A673 (cell line): Measurements from ENCODE around the gene SNTG2. TPM values are rescaled to one million over a fixed set of nuclear protein-coding genes. Genes with fewer than 3 reads are reported as not detected.

Source experiments
- BruUV-seq: library from RNA; stranded (reverse); fragments of 400-500 nt; replicated peaks from 2 replicates; lab custom pipeline; 2021; lab: Mats Ljungman, UMichigan
- CTCF ChIA-PET: fragments of 300-600 bp; sonication (Branson Sonifier 250); formaldehyde crosslinking; loops from one replicate; lab custom pipeline; 2022; ENCODE audit warnings: antibody characterized with exemption; lab: Charles Lee
- POLR2A ChIA-PET: fragments of 300-600 bp; sonication (Branson Sonifier 250); formaldehyde crosslinking; loops from one replicate; lab custom pipeline; 2022; ENCODE audit warnings: antibody characterized with exemption; ENCODE audit not compliant: low non-redundant PET; lab: Charles Lee
- DNase-seq: peaks from one replicate; pipeline ENCODE4 v3.0.0-alpha.2; 2015; ENCODE audit warnings: low spot score
- H3K27ac ChIP-seq: fragments of 200-600 bp; sonication (generic); 2 replicates; pipeline ENCODE4 v1.5.1; 2016; ENCODE audit warnings: mixed run types, low read depth, mild to moderate bottlenecking, mixed read lengths, antibody characterized with exemption, low read length; ENCODE audit not compliant: poor library complexity, severe bottlenecking
- H3K27me3 ChIP-seq: fragments of 200-600 bp; sonication (generic); replicated peaks from 2 replicates; pipeline ENCODE4 v1.6.1; 2017; ENCODE audit warnings: mixed run types, low read depth, mild to moderate bottlenecking, mixed read lengths, antibody characterized with exemption, low read length; ENCODE audit not compliant: insufficient read depth, poor library complexity
- H3K36me3 ChIP-seq: fragments of 200-600 bp; sonication (generic); 2 replicates; pipeline ENCODE4 v1.6.1; 2016; ENCODE audit warnings: mixed run types, mild to moderate bottlenecking, mixed read lengths, antibody characterized with exemption, low read length; ENCODE audit not compliant: insufficient read depth, poor library complexity, severe bottlenecking
- H3K4me1 ChIP-seq: fragments of 200-600 bp; sonication (generic); 2 replicates; pipeline ENCODE4 v1.6.1; 2017; ENCODE audit warnings: mixed run types, mild to moderate bottlenecking, mixed read lengths, antibody characterized with exemption, low read length; ENCODE audit not compliant: insufficient read depth, poor library complexity, severe bottlenecking
- H3K4me3 ChIP-seq: fragments of 200-600 bp; sonication (generic); 2 replicates; pipeline ENCODE4 v1.5.1; 2016; ENCODE audit warnings: low read depth, mixed run types, mild to moderate bottlenecking, mixed read lengths, low read length; ENCODE audit not compliant: poor library complexity, severe bottlenecking
- H3K9me3 ChIP-seq: fragments of 200-600 bp; sonication (generic); 2 replicates; pipeline ENCODE4 v1.6.1; 2016; ENCODE audit warnings: mixed run types, low read depth, mild to moderate bottlenecking, mixed read lengths, antibody characterized with exemption, low read length; ENCODE audit not compliant: poor library complexity, severe bottlenecking
- CTCF ChIP-seq: fragments of 300-800, 200-600 bp; sonication (generic); conservative IDR thresholded peaks from 2 replicates; pipeline ENCODE4 v1.5.1; 2017; ENCODE audit warnings: low read depth, mild to moderate bottlenecking, antibody characterized with exemption, low read length, moderate library complexity, mixed read lengths
- EZH2 ChIP-seq: fragments of 200-600 bp; sonication (generic); IDR thresholded peaks from 2 replicates; pipeline ENCODE4 v1.6.1; 2017; ENCODE audit warnings: borderline replicate concordance, low read depth, mild to moderate bottlenecking, mixed read lengths, antibody characterized with exemption, low read length; ENCODE audit not compliant: poor library complexity, severe bottlenecking
- intact Hi-C: fragments of 100-400 bp; cut with micrococcal nuclease; formaldehyde crosslinking; loops from one replicate; pipeline ENCODE4 v1.10.0; 2022; ENCODE audit not compliant: unreplicated experiment
- total RNA-seq: library from RNA; stranded (reverse); gene quantifications from 2 replicates; pipeline ENCODE4 v1.2.3, GENCODE V29; 2021

The SNTG2 gene
- total RNA-seq, 1 experiment from 2014 or later, result 3.7 TPM

GRCh38 chr2:1205853-1206252 is 255.2 kb downstream of the SNTG2 start:
- no peak for DNase-seq
- TF ChIP-seq CTCF, result no peak
- TF ChIP-seq EZH2, result no peak
- ChIA-PET POLR2A (no interaction called here), CTCF (no interaction called here)
- no peaks in the 10 kb centered on the region for H3K27me3 ChIP-seq
- no peak overlapping the region for H3K4me3 ChIP-seq
- no TSS peak for BruUV-seq
- no peaks in the 10 kb centered on the region for H3K36me3 ChIP-seq
- no peak overlapping the region for H3K27ac ChIP-seq
- H3K4me1 ChIP-seq, result no peaks in the 10 kb centered on the region
- intact Hi-C loops, result no loop called here
- H3K9me3 ChIP-seq, result no peaks in the 10 kb centered on the region

GRCh38 chr2:1207962-1208510 is 257.4 kb downstream of the SNTG2 start:
- TF ChIP-seq EZH2, result no peak
- TF ChIP-seq CTCF, result no peak
- intact Hi-C loops, result no loop called here
- no peak for DNase-seq
- Histone ChIP-seq H3K4me3 (no peak overlapping the region), H3K9me3 (no peaks in the 10 kb centered on the region), H3K27me3 (no peaks in the 10 kb centered on the region), H3K4me1 (no peaks in the 10 kb centered on the region), H3K36me3 (no peaks in the 10 kb centered on the region), H3K27ac (no peak overlapping the region)
- ChIA-PET CTCF (no interaction called here), POLR2A (no interaction called here)
- no TSS peak for BruUV-seq

- no peaks in the 10 kb centered on the region for H3K36me3 ChIP-seq
- H3K4me3 ChIP-seq, result no peak overlapping the region
- ChIA-PET CTCF (no interaction called here), POLR2A (no interaction called here)
- H3K27ac ChIP-seq, result no peak overlapping the region
- TF ChIP-seq EZH2, result no peak
- TF ChIP-seq CTCF, result no peak
- H3K9me3 ChIP-seq, result no peaks in the 10 kb centered on the region
- intact Hi-C loops, result no loop called here
- BruUV-seq, result no TSS peak
- no peaks in the 10 kb centered on the region for H3K4me1 ChIP-seq
- DNase-seq, result no peak
- no peaks in the 10 kb centered on the region for H3K27me3 ChIP-seq
Observed at GRCh38 chr2:1208522-1208921, 257.9 kb downstream of the SNTG2 start.
